Fibroblast of villous mesenchyme (primary cell): ENCODE data around the gene AHNAK2. TPM values are rescaled to one million over a fixed set of nuclear protein-coding genes. Genes with fewer than 3 reads are reported as not detected.
"Not testable (repeated sequence)": the region's sequence is repeated elsewhere in the genome, so short reads cannot be mapped to it uniquely, and the experiment has no call there.

Experiments
- DNase-seq: peaks from one replicate; pipeline ENCODE4 v3.0.0-alpha.2; 2010; ENCODE audit warnings: low read depth
- H3K4me3 ChIP-seq: 2 replicates; pipeline ENCODE4 v1.5.1; 2011; ENCODE audit warnings: low read depth, mild to moderate bottlenecking, low read length
- total RNA-seq: library from RNA; depleted of rRNA; stranded (reverse); fragments of >200 nt; gene quantifications from 2 replicates; pipeline ENCODE4 v1.2.3, GENCODE V29; 2012
- TF ChIP-seq, protein P1 (sequence below): IDR thresholded peaks from 2 replicates; pipeline ENCODE4 v1.5.1; 2012; ENCODE audit warnings: low read depth, mild to moderate bottlenecking, low read length; ENCODE audit not compliant: insufficient read depth

The AHNAK2 gene
- total RNA-seq, 1 donor: 32.4 TPM

- DNase-seq: no peak
- TF ChIP-seq, protein P1, sequence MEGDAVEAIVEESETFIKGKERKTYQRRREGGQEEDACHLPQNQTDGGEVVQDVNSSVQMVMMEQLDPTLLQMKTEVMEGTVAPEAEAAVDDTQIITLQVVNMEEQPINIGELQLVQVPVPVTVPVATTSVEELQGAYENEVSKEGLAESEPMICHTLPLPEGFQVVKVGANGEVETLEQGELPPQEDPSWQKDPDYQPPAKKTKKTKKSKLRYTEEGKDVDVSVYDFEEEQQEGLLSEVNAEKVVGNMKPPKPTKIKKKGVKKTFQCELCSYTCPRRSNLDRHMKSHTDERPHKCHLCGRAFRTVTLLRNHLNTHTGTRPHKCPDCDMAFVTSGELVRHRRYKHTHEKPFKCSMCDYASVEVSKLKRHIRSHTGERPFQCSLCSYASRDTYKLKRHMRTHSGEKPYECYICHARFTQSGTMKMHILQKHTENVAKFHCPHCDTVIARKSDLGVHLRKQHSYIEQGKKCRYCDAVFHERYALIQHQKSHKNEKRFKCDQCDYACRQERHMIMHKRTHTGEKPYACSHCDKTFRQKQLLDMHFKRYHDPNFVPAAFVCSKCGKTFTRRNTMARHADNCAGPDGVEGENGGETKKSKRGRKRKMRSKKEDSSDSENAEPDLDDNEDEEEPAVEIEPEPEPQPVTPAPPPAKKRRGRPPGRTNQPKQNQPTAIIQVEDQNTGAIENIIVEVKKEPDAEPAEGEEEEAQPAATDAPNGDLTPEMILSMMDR: no peak
- H3K4me3 ChIP-seq: no peak overlapping the region
Observed at GRCh38 chr14:104894331-104895206, 83.6 kb downstream of the AHNAK2 start.

- no peak for DNase-seq
- TF ChIP-seq, protein P1: no peak
- H3K4me3 ChIP-seq: no peak overlapping the region
Observed at GRCh38 chr14:104893435-104894207, 84.6 kb downstream of the AHNAK2 start.

DNA sequence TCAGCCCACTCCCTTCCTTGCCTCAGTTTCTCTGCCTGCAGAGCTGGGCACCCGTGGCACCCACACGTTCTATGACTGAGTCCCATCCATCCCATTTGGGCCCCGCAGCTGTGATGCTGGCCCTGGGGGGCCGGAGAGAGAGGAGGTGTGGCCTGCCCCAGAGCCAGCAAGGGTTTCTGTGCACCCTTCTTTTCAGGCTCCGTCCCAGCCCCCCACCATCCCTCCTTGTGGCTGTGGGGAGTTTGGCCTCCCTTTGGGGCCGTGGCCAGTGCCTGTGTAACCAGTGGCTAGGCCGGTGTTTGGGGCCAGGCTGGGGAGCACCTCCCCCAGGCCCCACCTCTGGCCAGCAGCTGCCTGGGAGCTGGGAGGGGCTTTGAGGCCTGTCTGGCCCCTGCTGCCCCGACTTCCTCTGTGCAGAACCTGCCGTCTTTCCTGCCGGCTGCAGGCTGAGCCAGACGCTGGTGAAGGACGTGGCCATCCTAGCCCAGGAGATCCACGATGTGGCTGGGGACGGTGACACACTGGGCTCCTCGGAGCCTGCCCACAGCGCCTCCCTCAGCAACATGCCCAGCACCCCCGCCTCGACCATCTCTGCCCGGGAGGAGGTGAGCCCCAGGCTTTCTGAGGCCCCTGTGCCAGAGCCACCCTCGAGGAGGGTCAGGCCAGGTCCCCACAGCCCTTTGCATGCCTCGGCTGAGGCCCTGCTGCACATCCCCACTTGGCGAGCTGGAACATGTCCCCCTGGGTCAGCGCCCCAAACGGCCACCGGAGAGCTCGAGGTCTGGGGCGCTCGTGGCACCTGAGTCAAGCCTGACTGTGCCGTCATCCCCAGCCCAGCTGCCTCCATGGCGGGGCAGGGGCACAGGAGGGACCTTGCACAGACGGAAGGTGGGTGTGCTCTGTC, 85.4 kb downstream of the AHNAK2 start:
- no peak for DNase-seq
- no peak overlapping the region for H3K4me3 ChIP-seq
- TF ChIP-seq, protein P1: no peak

GRCh38 chr14:104891664-104892530, 86.3 kb downstream of the AHNAK2 start:
- no peak overlapping the region for H3K4me3 ChIP-seq
- TF ChIP-seq, protein P1: no peak
- DNase-seq: no peak

- H3K4me3 ChIP-seq: no peak overlapping the region
- TF ChIP-seq, protein P1: no peak
- DNase-seq: no peak
Observed at GRCh38 chr14:104891121-104891551, 87.0 kb downstream of the AHNAK2 start.

- not testable (repeated sequence) for DNase-seq, H3K4me3 ChIP-seq
Observed at GRCh38 chr14:104890292-104890691, 87.9 kb downstream of the AHNAK2 start.
